Effector memory CD8-positive, alpha-beta T cell (primary cell): ENCODE measurements around the gene BROX.
"Not testable (repeated sequence)": the region's sequence is repeated elsewhere in the genome, so short reads cannot be mapped to it uniquely, and the experiment has no call there.

Experiments
- ATAC-seq: fragments of 150-1000 bp; cut with Tn5 transposase; replicated peaks from 2 replicates; pipeline ENCODE4 v1.10.0; 2021; ENCODE audit warnings: mild to moderate bottlenecking, moderate library complexity
- DNase-seq, 3 experiments: peaks; one replicate each; pipeline ENCODE4 v3.0.0; 2021
- H3K27ac Mint-ChIP-seq, 2 donors: one replicate each; pipeline ENCODE4 v1.8.0; 2022; ENCODE audit warnings: mild to moderate bottlenecking in 2 of 2, mixed read lengths in 2 of 2, moderate library complexity in 2 of 2
- H3K27me3 Mint-ChIP-seq, 2 donors: one replicate each; pipeline ENCODE4 v1.8.0; 2022; ENCODE audit warnings: mixed read lengths in 2 of 2
- H3K36me3 Mint-ChIP-seq: one replicate; pipeline ENCODE4 v1.8.0; 2022; ENCODE audit warnings: mild to moderate bottlenecking, moderate library complexity, mixed read lengths; ENCODE audit not compliant: insufficient read depth
- H3K4me1 Mint-ChIP-seq, 2 donors: one replicate each; pipeline ENCODE4 v1.8.0; 2022; ENCODE audit warnings: low read depth in 2 of 2, mixed read lengths in 2 of 2
- H3K4me3 Mint-ChIP-seq, 2 donors: one replicate each; pipeline ENCODE4 v1.8.0; 2022; ENCODE audit warnings: mild to moderate bottlenecking in 2 of 2, mixed read lengths in 2 of 2, moderate library complexity in 2 of 2
- H3K9me3 Mint-ChIP-seq, 2 donors: one replicate each; pipeline ENCODE4 v1.8.0; 2022; ENCODE audit warnings: mixed read lengths in 2 of 2

BROX gene

GRCh38 chr1:222739465-222739864 lies 27.1 kb downstream of the BROX start:
- no peak for ATAC-seq
- no peaks in the 10 kb centered on the region for H3K27me3 Mint-ChIP-seq
- H3K4me3 Mint-ChIP-seq = no peak overlapping the region
- no peaks in the 10 kb centered on the region for H3K9me3 Mint-ChIP-seq
- peaks cover 13% of the 10 kb centered on the region for H3K36me3 Mint-ChIP-seq
- peaks cover 0 to 1% of the 10 kb centered on the region in 2 donors for H3K4me1 Mint-ChIP-seq
- DNase-seq = no peak
- no peak overlapping the region for H3K27ac Mint-ChIP-seq

DNA sequence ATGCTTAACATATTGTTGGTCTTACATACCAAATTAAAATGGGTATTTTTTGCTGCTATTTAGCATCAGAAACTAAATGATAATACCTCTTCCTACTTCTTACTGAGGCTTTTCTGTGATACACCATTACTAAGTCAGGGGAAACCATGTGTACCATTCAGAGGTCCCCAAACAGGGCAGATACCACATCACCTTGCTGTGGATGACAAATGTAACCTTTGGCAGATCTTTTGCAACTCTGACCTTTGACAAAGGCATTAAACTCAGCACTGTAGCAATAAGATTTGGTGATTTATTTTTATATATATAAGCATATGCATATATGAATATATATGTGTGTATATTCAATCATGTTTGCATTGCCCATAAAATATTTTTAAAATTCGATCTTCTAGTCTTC lies 27.6 kb downstream of the BROX start:
- Mint-ChIP-seq H3K4me1 (peaks cover 0 to 1% of the 10 kb centered on the region in 2 donors), H3K4me3 (no peak overlapping the region), H3K9me3 (no peaks in the 10 kb centered on the region), H3K27ac (peak overlapping the region in 1 of 2 donors; percentile 9), H3K36me3 (peaks cover 8% of the 10 kb centered on the region), H3K27me3 (no peaks in the 10 kb centered on the region)
- ATAC-seq (no peak), DNase-seq (no peak)

GRCh38 chr1:222741630-222742457 lies 29.5 kb downstream of the BROX start:
- H3K4me1 Mint-ChIP-seq, H3K9me3 Mint-ChIP-seq, H3K4me3 Mint-ChIP-seq, H3K27ac Mint-ChIP-seq, ATAC-seq, H3K36me3 Mint-ChIP-seq, DNase-seq, H3K27me3 Mint-ChIP-seq: not testable (repeated sequence)

GRCh38 chr1:222749927-222750326 lies 37.6 kb downstream of the BROX start:
- peaks cover 15 to 37% of the 10 kb centered on the region in 2 donors for H3K27me3 Mint-ChIP-seq
- no peak for DNase-seq
- no peak overlapping the region for H3K4me3 Mint-ChIP-seq
- no peaks in the 10 kb centered on the region for H3K4me1 Mint-ChIP-seq
- no peak overlapping the region for H3K27ac Mint-ChIP-seq
- no peaks in the 10 kb centered on the region for H3K9me3 Mint-ChIP-seq
- no peaks in the 10 kb centered on the region for H3K36me3 Mint-ChIP-seq
- no peak for ATAC-seq

GRCh38 chr1:222750651-222751050 lies 38.3 kb downstream of the BROX start:
- H3K27ac Mint-ChIP-seq = no peak overlapping the region
- H3K4me3 Mint-ChIP-seq = no peak overlapping the region

DNA sequence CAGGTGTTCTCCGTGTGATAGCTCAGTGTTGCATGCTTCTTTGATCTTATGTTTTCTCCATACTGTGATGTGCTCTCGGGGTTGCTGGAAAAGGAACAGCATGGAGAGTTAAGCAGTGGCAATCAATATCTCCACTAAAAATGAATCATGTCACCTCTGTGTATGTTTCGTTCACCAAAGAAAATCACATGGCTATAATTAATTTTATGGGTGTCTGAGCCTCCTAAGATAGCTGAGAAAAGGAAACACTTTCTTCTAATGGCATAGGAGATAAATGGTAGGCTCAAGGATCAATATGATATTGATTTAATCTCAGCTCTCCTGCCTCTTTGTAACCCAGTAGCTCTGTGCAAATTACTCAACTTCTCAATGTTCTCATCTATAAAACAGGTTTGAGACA lies 38.9 kb downstream of the BROX start:
- H3K27me3 Mint-ChIP-seq = peaks cover 18 to 47% of the 10 kb centered on the region in 2 donors
- no peak for ATAC-seq
- no peak for DNase-seq
- H3K9me3 Mint-ChIP-seq = no peaks in the 10 kb centered on the region
- H3K36me3 Mint-ChIP-seq = no peaks in the 10 kb centered on the region
- no peaks in the 10 kb centered on the region for H3K4me1 Mint-ChIP-seq
- no peak overlapping the region for H3K27ac Mint-ChIP-seq
- no peak overlapping the region for H3K4me3 Mint-ChIP-seq

More at GRCh38 chr1:222750651-222751050, 38.3 kb downstream of the BROX start:
- ATAC-seq = no peak
- H3K9me3 Mint-ChIP-seq = no peaks in the 10 kb centered on the region
- DNase-seq = no peak
- H3K36me3 Mint-ChIP-seq = no peaks in the 10 kb centered on the region
- no peaks in the 10 kb centered on the region for H3K4me1 Mint-ChIP-seq
- peaks cover 15 to 44% of the 10 kb centered on the region in 2 donors for H3K27me3 Mint-ChIP-seq

DNA sequence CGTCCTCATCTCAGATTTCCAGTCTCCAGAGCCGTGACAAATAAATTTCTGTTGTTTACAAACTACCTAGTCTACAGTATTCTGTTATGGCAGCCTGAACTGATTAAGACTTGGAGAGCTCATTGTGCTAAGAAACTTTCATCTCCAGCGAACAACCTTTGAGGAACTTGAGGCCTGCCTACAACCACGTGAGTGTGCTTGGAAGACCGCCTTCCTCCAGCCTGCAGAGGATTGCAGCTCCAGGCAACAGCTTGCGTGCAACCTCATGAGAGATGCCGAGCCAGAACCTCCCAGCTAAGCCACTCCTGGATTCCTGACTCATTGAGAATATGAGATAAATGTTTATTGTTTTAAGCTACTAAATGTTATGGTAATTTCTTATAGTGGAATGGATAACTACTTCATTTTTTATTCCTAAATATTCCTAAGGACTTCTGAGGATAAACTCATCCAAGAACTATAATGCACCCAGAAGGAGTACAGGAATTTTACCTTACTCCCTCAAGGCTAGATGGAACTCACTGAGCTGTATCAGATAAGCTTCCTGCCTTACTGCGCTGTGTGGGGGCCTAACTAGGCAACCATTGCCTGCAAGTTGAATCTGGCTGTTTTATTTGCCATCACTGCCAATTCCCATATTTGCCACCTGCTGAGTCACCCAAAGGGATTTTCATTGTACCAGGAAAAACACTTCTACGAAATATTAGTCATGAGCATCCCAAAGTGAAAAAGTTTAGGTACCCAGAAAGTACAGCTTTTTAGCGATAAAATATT lies 42.2 kb downstream of the BROX start:
- H3K27ac Mint-ChIP-seq = no peak overlapping the region
- H3K9me3 Mint-ChIP-seq = no peaks in the 10 kb centered on the region
- DNase-seq (no peak), ATAC-seq (no peak)
- no peaks in the 10 kb centered on the region for H3K36me3 Mint-ChIP-seq
- no peak overlapping the region for H3K4me3 Mint-ChIP-seq
- H3K27me3 Mint-ChIP-seq = peaks cover 17 to 40% of the 10 kb centered on the region in 2 donors
- H3K4me1 Mint-ChIP-seq = no peaks in the 10 kb centered on the region

DNA sequence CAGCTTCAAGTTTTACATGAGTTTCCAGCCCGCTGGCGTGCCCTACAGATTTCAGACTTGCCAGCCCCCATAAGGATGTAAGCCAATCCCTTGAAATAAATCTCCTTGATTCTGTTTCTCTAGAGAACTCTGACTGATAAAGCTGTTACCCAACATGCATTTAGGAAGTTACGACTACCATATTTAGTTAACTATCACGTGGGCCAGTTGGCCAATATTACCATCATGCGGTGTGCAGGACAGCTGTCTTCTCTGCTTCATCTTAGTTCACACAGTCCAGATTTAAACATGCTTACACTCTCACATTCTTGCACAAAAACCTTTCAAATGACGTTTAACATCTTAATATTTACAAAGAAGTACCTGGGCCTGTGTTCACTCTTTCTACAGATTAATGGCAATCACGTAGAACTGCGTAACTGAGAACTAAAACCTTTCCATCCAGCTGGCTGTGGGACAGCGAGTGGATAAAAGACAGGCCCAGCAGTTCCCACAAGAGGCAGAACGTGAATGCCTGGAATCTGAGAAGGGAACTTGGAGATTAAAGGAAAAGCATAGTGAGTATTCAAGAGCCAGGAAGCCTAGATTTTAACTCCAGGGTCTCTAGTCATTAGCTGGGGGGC lies 45.4 kb downstream of the BROX start:
- H3K36me3 Mint-ChIP-seq = no peaks in the 10 kb centered on the region
- H3K27ac Mint-ChIP-seq = no peak overlapping the region
- H3K4me1 Mint-ChIP-seq = no peaks in the 10 kb centered on the region
- DNase-seq = no peak
- H3K9me3 Mint-ChIP-seq = peaks cover 0 to 1% of the 10 kb centered on the region in 2 donors
- no peak overlapping the region for H3K4me3 Mint-ChIP-seq
- peaks cover 41 to 50% of the 10 kb centered on the region in 2 donors for H3K27me3 Mint-ChIP-seq
- ATAC-seq = no peak

- Mint-ChIP-seq H3K4me3 (no peak overlapping the region), H3K27ac (no peak overlapping the region), H3K27me3 (peaks cover 59 to 67% of the 10 kb centered on the region in 2 donors), H3K36me3 (no peaks in the 10 kb centered on the region), H3K9me3 (peaks cover 0 to 1% of the 10 kb centered on the region in 2 donors), H3K4me1 (no peaks in the 10 kb centered on the region)
- no peak for ATAC-seq
- DNase-seq = no peak
These were observed 47.2 kb downstream of the BROX start for GRCh38 chr1:222759451-222760035.

DNA sequence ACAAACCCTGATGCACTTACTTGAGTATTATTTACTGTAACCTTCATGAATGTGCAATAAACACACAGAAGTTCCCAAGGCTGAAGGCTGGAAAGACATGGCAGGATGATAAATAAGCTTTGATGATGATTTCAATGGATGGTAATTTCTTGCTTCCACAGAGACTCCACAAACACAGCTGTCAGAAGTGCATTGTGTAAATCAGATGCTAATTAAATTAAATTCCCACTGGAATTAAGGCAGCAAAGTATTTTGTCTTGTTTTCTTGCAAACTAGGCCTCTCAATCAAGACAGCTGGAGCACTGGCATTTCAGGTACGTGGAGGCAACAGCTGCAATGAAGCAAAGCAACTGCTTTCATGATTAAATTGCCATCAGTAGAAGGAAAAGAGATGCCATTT lies 48.7 kb downstream of the BROX start:
- ATAC-seq (no peak), DNase-seq (no peak)
- H3K9me3 Mint-ChIP-seq = peaks cover 0 to 1% of the 10 kb centered on the region in 2 donors
- H3K36me3 Mint-ChIP-seq = no peaks in the 10 kb centered on the region
- peaks cover 58 to 65% of the 10 kb centered on the region in 2 donors for H3K27me3 Mint-ChIP-seq
- no peaks in the 10 kb centered on the region for H3K4me1 Mint-ChIP-seq
- no peak overlapping the region for H3K27ac Mint-ChIP-seq
- H3K4me3 Mint-ChIP-seq = no peak overlapping the region

DNA sequence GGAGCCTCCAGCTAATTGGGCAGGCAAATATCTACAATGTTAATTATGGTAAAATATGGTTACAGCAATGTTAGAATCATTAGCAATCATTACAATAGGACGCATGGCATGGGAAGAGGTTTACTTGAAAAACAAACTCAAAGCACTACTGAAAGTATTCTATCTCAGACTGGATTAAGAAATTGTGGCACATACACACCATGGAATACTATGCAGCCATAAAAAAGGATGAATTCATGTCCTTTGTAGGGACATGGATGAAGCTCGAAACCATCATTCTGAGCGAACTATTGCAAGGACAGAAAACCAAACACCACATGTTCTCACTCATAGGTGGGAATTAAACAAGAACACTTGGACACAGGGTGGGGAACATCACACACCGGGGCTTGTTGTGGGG lies 49.8 kb downstream of the BROX start:
- H3K27me3 Mint-ChIP-seq = peaks cover 50 to 58% of the 10 kb centered on the region in 2 donors
- not testable (repeated sequence) for H3K36me3 Mint-ChIP-seq, DNase-seq, ATAC-seq, H3K27ac Mint-ChIP-seq, H3K9me3 Mint-ChIP-seq, H3K4me3 Mint-ChIP-seq, H3K4me1 Mint-ChIP-seq

DNA sequence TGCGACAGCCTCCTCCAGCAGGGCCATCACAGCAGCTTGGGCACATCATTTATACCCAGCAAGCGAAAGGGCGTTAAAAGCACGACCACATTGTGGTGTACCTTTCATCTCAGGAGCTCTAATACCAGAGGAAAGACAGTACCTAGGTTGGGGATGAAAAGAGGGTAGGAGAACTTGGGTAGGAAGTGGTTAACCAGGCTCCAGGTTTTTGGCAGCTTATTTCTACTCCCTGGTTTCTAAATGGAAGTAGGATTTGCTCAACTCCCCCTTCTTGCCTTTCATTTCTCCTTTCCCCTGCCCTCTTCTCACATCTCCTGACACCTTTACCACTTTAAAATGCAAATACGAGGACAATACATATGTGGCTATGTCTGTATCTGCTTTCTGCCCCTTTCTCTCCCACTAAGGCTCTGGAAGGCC lies 54.8 kb downstream of the BROX start:
- peaks cover 3 to 7% of the 10 kb centered on the region in 2 donors for H3K9me3 Mint-ChIP-seq
- DNase-seq = no peak
- H3K36me3 Mint-ChIP-seq = no peaks in the 10 kb centered on the region
- ATAC-seq = no peak
- H3K4me1 Mint-ChIP-seq = peaks cover 0 to 2% of the 10 kb centered on the region in 2 donors
- H3K4me3 Mint-ChIP-seq = no peak overlapping the region
- no peak overlapping the region for H3K27ac Mint-ChIP-seq
- peaks cover 33% of the 10 kb centered on the region in 2 donors for H3K27me3 Mint-ChIP-seq

- Mint-ChIP-seq H3K4me3 (no peak overlapping the region), H3K4me1 (peaks cover 9 to 12% of the 10 kb centered on the region in 2 donors), H3K36me3 (no peaks in the 10 kb centered on the region), H3K27me3 (peaks cover 23 to 31% of the 10 kb centered on the region in 2 donors), H3K9me3 (peaks cover 3 to 7% of the 10 kb centered on the region in 2 donors), H3K27ac (no peak overlapping the region)
- no peak for DNase-seq
- ATAC-seq = no peak
These were observed 56.2 kb downstream of the BROX start for GRCh38 chr1:222768592-222768991.
